ENCODE results near the gene TFDP2.
"Not testable (repeated sequence)": the region's sequence is repeated elsewhere in the genome, so short reads cannot be mapped to it uniquely, and the experiment has no call there.

Gene TFDP2

DNA sequence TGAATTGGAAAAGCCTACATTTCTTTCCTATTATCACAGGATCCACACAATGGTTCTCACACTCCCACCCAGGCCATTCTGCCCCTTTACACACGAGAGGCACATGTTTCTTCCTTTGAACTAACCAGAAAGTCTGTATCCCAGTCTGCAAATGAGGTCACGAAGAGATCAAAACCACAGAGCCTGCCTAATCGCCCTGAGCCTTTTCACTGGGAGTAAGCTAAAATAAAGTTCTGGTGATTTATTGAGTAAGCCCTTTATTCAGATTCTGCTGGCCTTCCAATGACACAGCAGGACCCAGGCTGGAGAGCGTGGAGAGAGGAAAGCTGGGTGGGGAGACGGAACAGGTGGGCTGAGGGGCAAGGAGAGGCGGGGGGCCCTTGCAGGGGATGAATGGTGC, 194.2 kb downstream of the TFDP2 start:
- DNase-seq: no peak

DNA sequence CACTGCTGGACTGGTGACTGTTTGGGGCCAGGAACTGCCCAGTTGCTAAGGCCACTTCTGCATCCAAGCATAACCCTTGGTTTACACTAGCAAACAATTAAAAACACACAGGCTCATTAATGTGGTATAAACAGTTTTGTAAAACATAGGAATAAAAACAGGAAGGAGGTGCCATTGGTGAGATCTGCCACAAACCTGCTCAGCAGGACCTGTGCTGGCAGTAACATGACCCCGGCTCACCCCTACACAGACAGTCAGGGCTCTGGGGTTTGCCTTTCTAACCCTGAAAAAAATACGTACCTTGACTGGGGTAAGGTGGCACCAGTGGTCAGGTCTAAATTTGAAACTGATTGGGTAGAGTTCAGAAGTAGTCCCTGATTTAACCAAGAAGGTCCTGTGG, 196.7 kb downstream of the TFDP2 start:
- no peak for DNase-seq

DNA sequence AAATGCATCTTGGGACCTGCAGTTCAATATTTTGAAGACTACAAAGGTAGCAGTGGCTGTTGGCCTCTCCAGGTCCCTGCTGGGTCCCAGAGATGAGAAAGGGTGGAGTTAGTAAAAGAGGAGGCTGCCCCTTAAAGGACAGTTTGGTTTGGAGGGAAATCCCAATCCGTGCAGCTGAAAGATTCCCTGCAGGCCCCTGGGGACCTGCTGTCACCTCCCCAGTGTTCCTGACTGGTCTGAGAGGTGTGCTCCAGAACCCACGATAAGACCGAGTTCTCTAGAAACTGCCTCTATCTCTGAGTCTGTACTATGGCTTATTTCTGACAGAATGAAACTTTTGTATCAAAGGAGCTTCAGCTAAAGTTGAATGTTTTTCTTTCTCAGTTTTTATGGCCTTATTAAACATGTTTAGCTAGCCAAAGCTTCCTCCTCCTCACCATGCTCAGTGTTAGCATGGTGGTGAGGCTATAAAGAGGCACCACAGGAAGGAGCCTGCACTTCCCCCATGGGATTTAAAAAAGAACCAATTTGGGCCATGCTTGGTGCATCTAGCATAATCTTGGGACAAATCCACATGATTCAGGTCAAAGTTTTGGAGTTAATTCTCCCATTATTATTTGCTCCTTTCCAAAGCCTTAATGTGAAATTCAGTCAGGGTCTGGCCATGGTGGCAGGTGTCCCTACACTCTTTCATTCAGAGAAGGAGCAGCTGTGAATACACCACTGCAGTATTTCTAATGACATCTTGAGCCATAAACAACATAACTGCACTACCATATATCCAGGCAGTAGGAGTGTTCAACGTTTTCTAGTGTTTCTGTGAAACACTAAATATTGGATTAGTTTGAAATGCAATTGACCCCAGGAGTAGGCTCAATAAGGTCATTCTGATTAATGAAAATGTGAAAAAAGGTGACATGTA, 198.5 kb downstream of the TFDP2 start:
- no peak for DNase-seq

DNA sequence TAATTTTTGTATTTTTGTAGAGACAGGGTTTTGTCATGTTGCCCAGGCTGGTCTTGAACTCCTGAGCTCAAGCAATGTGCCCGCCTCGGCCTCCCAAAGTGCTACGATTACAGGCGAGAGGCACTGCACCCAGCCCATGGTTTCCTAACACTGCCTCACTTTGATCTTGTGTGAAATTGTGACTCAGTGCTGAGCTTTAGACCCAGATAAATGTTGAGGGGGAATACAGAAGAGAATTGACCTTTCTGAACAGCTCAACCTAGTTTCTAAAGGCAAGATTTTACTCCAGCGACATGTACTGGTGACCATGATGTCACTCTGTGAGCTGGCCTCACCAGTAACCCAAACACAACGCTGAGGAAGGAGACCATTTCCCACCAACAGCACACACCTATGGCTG, 199.4 kb downstream of the TFDP2 start:
- DNase-seq: no peak

DNA sequence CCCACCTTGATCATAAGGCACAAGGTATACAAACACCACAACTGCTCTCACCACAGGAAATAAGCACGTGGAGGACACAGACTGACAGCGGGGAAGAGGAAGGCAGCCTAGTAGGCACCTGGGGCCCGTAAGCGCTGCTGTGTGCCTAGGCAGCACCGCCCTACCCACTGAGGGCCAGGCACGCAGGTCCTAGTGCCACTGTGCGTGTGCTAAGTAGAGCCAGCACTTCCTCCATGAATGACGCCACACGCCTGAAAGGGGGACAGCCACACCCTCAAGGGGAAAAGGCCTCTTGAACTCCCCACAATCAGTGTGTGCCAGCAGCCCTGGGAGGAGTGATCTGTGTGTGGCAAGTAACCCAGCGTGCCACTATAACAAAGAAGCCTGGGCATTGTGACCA, 199.9 kb downstream of the TFDP2 start:
- no peak for DNase-seq

DNA sequence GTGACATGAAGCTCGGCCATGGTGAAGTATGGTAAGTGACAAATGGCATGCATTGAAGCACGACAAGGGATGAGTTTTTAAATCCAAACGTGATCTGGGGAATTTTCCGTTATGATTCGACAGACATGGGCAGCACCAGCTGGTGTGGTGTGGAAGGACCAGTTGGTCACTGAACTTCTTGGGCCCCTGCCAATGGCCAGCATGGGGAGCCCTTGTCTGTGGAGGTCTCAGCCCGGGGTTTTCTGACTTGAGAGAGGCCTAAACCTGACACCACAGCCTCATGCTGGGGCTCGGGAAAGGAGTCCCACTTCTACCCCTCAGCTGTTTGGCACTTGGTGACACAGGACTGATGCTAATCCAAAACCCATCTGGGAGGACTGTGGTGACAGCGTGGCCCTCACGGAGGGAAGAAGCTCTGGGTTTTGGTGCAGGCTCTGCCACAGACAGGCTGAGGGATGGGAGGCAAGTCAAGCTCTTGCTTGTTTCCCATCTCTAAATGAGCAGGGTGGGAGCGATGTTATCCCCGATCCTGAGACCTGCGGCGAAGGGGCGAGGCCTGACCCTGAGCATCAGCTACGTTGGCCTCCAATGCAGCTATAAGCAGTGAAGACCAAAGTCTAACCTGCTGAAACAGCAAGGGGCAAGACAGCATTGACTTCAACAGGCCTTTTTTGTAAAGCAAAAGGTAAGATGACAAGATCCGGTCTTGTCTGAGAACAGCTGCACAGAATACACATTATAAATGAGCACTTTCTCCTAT, 203.4 kb downstream of the TFDP2 start:
- no peak for DNase-seq

DNA sequence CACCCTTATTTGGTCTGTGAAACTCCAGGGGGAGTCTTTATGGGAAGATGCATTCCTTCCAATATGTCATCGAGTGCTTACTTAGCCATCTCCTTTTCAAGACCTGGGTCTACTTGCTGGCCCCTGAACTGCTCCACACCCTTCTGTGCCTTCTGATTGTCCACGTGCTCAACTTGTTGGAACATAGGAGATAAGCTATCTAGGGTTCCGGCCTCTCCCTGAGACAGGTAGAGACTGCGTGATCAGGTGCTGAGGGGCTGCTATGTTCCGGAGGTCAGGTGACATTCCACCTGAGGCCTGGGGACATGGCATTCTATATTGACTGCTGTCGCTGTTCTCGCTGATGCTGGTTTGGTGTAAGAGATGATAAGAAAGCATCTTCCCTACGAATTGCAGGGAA, 207.3 kb downstream of the TFDP2 start:
- DNase-seq: no peak

DNA sequence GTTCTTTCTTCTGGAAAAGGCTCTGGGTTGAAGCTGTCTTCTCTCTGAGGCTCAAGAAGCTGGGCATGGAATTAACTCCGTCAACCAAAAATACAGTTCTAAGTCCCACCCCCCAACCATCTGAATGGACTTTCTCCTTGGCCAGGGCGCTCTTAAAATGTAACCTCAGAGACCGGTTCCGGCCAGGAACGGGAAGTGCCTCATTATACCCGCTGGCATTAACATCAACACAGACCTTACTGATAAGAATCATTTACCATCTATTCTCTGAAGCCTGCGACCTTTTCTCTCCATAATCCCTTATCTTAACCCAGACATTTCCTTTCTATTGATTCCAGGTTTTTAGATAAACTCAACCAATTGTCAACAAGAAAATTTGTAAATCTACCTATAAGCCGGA, 208.3 kb downstream of the TFDP2 start:
- no peak for DNase-seq

DNA sequence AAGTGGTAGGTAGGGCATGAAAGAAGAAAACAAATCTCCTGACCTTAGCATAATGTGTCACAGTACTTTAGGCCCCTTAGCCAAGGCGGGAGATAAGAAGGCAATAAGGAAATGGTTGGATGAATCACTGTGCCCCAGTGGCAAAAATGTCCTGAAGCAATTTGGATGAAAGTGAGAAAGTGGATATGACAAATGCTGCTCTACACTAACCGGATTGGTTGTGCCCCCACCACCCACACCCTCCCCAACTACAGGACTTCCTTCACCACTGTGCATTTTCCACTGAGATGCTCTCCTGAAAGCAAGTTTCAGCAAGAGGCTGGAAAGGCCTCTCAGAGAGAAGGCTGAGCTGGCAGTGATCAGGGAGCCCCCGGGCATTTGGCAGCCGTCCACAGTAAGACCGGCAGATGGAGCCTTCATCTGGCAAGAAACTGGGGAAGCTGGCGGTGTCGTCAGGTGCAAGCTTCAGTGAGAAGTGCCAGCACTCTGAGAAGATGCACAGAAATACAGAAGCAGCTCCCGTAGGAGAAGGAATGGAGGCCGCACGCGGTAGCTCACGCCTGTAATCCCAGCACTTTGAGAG, 209.1 kb downstream of the TFDP2 start:
- peak; percentile 14 to 43 for DNase-seq

DNA sequence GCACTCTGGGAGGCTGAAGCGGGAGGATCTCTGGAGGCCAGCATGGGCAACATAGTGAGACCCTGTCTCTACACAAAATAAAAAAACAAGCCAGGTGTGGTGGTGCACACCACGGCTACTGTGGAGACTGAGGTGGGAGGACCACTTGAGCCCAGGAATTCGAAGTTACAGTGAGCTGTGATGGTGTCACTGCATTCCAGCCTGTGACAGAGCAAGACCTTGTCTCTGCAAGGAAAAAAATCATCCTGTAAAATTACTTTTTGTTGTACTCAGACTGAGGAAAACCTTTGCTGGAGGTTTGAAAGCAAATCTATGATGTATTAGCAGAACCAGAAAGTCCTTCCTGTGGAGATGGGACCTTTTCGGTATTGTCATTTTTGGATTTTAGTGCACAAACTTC, 209.6 kb downstream of the TFDP2 start:
- DNase-seq: no peak

DNA sequence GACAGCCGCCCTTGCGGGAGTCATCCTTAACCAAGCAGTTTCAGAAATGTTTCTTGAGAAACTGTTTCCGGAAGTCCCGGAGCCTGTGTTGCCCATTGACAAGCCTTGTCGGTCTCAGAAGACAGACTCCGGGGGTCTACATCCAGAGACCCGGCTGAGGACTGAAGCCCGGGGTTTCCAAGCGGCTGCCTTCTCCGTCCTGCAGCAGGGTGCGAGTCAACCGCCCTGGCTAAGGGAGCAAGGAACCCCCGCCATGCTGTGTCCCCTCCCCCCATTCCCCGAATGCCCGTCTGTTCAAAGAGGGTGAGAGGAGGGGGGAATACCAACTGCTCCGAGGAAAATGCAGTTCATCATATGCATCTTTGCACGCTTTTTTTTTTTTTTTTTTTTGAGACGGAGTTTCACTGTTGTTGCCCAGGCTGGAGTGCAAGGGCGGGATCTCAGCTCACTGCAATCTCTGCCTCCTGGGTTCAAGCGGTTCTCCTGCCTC, 211.3 kb downstream of the TFDP2 start:
- no peak for DNase-seq

DNA sequence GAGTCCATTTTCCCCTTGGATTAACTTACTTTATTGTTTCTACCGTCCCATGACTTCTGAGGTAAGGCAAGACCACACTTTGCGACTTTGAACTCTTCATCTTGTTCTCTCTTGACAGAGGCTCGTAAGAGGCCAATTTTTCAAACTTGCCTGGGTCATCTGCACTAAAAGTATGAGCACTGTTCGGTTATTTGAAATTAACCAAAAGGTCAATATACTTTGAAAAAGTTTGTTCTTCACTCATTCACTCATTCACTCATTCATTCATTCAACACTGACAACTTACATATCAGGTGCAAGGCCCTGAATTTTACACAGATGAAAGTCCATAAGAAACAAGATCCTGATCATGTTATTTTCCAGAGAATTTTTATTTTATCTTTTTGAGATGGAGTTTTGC, 215.0 kb downstream of the TFDP2 start:
- no peak for DNase-seq

DNA sequence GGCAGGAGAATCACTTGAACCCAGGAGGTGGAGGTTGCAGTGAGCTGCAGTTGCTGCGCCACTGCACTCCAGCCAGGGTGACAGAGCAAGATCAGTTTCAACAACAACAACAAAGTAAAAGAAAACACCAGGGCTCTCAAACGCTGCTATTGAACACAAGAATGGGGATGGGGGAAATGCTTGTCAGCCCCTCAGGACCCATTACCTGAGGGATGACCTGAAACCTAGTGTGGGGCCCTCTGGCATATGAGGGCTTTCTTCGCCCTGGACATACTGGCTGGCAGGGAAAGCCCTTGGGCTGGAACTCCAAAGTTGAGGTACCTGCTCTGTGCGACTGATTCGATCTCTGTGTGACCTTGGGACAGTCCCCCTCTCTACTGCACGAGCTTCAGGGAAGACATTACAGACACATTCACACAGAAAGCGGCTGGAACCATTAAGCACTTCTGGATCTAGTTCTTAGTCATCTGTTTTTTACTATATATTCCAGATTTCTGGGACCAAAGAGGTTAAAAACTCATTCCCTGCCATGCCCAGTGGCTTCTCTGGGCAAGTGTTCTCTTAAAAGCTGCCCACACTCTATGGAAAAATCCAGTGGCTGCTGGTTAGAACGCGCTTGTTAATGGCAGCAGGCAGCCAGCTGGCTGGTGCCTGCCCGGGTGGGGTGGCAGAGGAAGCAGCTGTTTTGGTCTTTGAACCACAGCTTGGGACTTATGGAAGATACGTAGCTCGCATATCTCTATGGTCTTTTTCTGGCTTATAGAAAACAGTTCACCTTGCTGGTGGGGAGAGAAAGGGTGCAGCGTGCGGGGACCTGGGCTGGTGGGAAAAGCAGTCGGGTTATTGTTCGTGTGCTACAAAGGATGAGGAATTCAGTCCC, 215.7 kb downstream of the TFDP2 start:
- no peak for DNase-seq

DNA sequence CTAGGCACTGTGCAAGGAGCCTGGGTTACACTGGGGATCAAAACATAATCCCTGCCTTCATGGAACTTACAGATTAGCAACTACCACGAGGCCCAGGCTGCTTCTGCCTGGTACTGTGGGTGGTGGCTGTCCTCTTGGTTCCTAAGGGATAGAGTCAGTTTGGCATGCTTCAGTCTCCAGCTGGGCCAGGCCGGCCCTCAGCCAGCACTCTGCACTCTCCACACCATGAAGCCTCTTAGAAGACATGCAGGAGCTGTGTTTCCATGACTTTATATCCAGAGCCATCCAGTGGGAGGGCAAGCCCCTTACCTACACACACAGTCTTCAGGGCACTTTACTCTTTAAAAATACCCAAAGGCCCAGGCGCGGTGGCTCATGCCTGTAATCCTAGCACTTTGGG, 218.5 kb downstream of the TFDP2 start:
- no peak for DNase-seq

DNA sequence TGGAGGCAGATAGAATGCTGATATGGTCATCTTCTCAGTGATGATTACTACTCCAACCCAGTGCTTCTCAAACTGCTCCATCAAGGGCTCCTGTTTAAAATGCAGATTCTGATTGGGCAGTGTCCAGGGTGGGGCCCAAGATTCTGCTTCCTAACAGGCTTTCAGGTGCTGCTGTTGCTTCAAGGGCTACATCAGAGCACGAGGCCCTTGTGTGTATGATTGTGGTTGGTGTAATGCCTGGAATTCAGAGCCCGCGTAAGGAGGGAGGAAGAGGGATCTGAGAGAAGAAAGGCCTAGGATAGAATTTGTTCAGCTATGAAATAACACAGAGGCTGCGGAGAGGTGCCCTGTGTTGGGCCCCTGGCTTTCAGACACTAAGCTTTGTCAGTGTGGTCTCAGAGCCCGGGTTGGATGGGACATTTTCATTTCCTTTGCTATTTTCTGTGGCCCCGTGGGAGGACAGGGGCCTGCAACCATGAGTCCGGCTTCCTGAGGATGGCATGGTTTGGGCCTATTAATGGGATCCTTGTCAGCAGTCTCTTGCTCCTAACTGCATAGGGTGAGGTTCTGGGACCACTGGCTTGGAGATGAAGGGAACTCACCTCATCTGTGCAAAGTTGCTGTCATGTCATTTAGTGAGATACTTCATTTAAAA, 219.9 kb downstream of the TFDP2 start:
- no peak for DNase-seq

DNA sequence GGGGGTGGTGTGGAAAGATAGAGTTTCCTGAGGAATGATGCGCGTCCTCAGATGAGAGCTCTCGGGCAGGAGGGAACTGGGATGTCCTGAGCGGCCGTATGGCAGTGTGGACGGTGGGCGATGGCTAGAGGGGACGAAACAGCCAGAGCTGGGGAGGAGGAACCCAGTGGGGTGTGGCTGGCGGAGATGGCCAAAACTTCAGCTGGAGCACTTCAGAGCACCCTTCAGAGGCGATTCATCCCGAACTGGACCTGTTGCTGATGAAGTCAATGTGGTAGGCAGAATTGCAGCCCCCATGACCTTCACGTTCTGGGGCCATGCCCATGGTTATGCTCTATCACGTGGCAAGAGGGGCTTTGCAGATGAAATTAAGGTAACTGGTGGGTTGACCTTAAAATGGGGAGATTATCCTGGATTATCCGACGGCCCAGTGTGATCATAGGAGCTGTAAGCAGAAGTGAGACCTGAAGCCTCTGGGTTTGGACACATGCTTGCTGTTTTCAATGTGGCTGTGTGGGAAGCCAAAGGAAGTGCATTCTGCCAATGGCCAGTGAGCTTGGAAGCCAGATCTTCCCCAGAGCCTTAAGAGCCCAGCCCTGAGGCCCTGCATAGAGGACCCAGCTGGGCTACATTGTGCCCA, 220.6 kb downstream of the TFDP2 start:
- no peak for DNase-seq

DNA sequence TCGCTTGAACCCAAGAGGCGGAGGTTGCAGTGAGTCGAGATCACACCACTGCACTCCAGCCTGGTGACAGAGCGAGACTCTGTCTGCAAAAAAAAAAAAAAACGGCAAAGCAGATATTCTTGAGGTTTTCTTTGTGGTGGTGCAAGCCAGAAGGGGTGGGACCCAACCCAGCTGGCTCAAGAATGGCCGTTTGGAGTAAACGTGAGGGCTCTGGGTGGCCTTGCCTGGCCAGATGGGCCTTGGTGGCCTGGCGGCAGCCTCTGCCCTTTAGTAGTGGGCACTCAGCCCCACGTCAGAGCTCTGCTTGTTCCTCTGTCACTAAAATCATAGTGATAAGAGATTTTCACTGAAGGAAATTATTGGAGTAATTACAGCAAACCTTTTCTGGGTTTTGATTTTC, 222.4 kb downstream of the TFDP2 start:
- DNase-seq: no peak

DNA sequence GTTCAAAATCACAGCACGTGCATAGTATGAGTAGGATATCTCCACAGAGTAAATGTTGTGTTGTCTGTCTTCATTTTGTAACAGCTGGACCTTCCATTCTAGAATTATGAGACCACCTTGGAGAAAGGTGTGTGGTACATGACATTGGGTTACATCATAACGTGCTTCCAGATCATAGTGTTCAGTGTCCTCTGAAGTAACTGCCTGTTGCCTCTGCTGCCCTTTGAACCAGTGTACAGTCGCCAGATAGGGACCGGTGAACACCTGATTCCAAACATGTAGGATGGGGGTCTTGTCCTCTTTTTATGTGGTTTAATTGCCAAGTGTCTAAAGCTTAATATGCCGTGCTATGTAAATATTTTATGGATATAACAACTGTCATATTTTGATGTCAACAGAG, 223.7 kb downstream of the TFDP2 start:
- not testable (repeated sequence) for DNase-seq

DNA sequence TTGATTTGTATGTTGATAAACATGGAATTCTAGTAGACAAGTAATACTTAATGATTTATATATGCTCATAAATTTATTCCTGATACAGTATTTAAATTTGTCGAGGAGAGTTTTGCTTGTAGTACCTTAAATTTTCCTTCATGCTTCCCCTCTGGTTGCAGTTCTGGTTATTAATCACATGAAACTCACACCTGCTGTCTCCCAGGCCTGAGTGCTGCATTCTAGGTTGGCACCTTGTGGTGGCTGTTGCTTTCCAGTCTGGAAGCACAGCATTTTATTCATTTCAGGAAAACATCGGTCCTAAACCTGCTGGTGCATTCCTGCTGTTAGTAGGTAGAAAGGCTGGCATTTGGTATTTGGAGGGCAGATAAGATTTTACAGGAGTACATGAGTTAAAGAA, 228.0 kb downstream of the TFDP2 start:
- DNase-seq: no peak

DNA sequence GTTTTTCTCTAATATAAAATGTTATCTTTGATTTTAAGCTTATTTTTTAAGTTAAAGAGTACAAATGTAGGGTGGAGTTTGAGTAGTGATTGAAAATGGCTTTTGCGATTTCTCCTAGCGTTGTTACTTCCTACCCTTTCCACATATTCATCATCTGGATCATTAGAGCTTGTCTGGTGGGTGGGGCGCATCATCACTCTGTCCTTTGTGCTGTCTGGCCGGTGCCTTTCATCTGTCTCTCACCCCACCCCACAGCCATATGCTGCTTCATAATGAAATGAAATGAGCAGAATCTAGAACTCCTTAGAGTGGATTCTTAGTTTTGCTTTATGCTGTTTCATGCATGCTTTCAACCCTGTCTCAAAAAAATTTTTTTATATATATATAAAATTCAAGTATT, 228.6 kb downstream of the TFDP2 start:
- no peak for DNase-seq

DNA sequence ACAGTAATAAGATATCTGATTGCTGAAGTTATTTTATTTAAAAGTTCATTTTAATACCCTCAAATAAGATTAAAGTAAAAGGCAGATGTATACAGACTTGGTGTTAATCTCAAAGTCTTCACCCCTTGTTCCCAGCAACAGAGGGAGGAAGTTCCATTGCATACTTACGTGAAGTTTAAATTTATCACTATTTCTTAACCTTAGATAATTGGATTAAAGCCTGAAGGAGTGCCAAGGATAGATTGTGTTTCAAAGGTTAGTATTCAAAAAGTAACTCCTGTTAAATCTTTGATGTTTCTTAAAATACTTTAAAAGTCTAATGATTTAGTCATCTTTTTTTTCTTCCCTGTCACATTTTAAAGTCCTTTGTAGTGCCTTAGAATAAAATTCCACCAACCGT, 233.6 kb downstream of the TFDP2 start:
- no peak for DNase-seq

DNA sequence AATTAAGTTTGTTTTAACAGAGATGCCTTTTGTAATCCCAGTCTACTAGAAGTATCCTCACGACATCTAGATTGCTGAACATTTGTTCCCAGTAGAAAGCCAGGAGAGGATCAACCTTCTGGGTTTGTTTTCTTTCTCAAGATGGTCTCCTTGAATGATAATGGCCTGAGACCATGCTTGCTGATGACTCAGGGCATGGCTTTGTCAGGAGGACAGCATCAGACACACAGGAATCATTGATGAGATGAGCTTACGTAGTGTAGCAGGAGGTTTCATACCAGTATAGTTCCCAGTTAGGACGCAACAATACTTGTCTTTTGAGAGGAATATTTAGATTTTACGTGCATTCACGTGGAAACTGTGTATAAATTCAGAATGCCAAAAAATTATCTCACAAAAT, 234.3 kb downstream of the TFDP2 start:
- no peak for DNase-seq
